ENCODE results near the gene ABCC4. TPM values are rescaled to one million over a fixed set of nuclear protein-coding genes. Genes with fewer than 3 reads are reported as not detected.

ABCC4 gene
- total RNA-seq, 1 donor from 2014 or later = 14.7 TPM

- DNase-seq (ENCODE audit: low spot score) = no peak
Measured at GRCh38 chr13:95258098-95258497, 43.2 kb downstream of the ABCC4 start.

- DNase-seq (ENCODE audit: low spot score) = no peak
Measured at GRCh38 chr13:95256091-95256490, 45.2 kb downstream of the ABCC4 start.

- no peak for DNase-seq (ENCODE audit: low spot score)
Measured at GRCh38 chr13:95255072-95255732, 46.0 kb downstream of the ABCC4 start.

- no peak for DNase-seq (ENCODE audit: low spot score)
Measured at GRCh38 chr13:95254339-95254738, 46.9 kb downstream of the ABCC4 start.

- DNase-seq (ENCODE audit: low spot score) = no peak
Measured at GRCh38 chr13:95253033-95253432, 48.2 kb downstream of the ABCC4 start.

- no peak for DNase-seq (ENCODE audit: low spot score)
Measured at GRCh38 chr13:95251641-95252040, 49.6 kb downstream of the ABCC4 start.

- DNase-seq (ENCODE audit: low spot score) = no peak
Measured at GRCh38 chr13:95250961-95251360, 50.3 kb downstream of the ABCC4 start.

- no peak for DNase-seq (ENCODE audit: low spot score)
Measured at GRCh38 chr13:95248953-95249352, 52.3 kb downstream of the ABCC4 start.

GRCh38 chr13:95247852-95248251 lies 53.4 kb downstream of the ABCC4 start:
- DNase-seq (ENCODE audit: low spot score) = no peak

- no peak for DNase-seq (ENCODE audit: low spot score)
Measured at GRCh38 chr13:95247171-95247570, 54.1 kb downstream of the ABCC4 start.

GRCh38 chr13:95246292-95247082 lies 54.8 kb downstream of the ABCC4 start:
- DNase-seq (ENCODE audit: low spot score) = no peak

- no peak for DNase-seq (ENCODE audit: low spot score)
Measured at GRCh38 chr13:95245071-95245470, 56.2 kb downstream of the ABCC4 start.

- no peak for DNase-seq (ENCODE audit: low spot score)
Measured at GRCh38 chr13:95243207-95243606, 58.0 kb downstream of the ABCC4 start.

GRCh38 chr13:95241321-95241720 lies 59.9 kb downstream of the ABCC4 start:
- DNase-seq (ENCODE audit: low spot score) = no peak

- DNase-seq (ENCODE audit: low spot score) = peak; percentile 78
Measured at GRCh38 chr13:95239283-95239682, 62.0 kb downstream of the ABCC4 start.

GRCh38 chr13:95237310-95237870 lies 63.9 kb downstream of the ABCC4 start:
- no peak for DNase-seq (ENCODE audit: low spot score)

- DNase-seq (ENCODE audit: low spot score) = no peak
Measured at GRCh38 chr13:95236774-95237173, 64.5 kb downstream of the ABCC4 start.

GRCh38 chr13:95235974-95236373 lies 65.3 kb downstream of the ABCC4 start:
- no peak for DNase-seq (ENCODE audit: low spot score)

GRCh38 chr13:95235199-95235756 lies 66.0 kb downstream of the ABCC4 start:
- no peak for DNase-seq (ENCODE audit: low spot score)

GRCh38 chr13:95234242-95234641 lies 67.0 kb downstream of the ABCC4 start:
- DNase-seq (ENCODE audit: low spot score) = no peak

GRCh38 chr13:95233026-95233635 lies 68.1 kb downstream of the ABCC4 start:
- no peak for DNase-seq (ENCODE audit: low spot score)

- DNase-seq (ENCODE audit: low spot score) = no peak
Measured at GRCh38 chr13:95231393-95231792, 69.9 kb downstream of the ABCC4 start.
